ENCODE data around the gene ZNF883. TPM values are rescaled to one million over a fixed set of nuclear protein-coding genes. Genes with fewer than 3 reads are reported as not detected.
A peak's percentile ranks its signal among the peaks of the same experiment; 100 is the strongest.

ZNF883 gene
- total RNA-seq, 1 experiment from 2014 or later, result not detected

- no peak overlapping the region for H2AFZ ChIP-seq (ENCODE audit: low read length)
- H3F3A ChIP-seq (ENCODE audit: low read length, unreplicated experiment), result no peaks in the 10 kb centered on the region
- H3K79me2 ChIP-seq (ENCODE audit: low read length), result no peaks in the 10 kb centered on the region
- POLR2A ChIA-PET (ENCODE audit: unreplicated experiment), result interaction anchor here (0.6 kb wide), 1 partner anchor 477 kb away, joined by 4 read pairs; the partner anchor contains the start of genes C9orf43 and POLE3
- no peaks in the 10 kb centered on the region for H4K20me1 ChIP-seq (ENCODE audit: low read length)
- no peak for ATAC-seq
- H3K9me2 ChIP-seq (replicated peaks; ENCODE audit: low read length), result no peaks in the 10 kb centered on the region
- no TSS peak for BruUV-seq (replicated peaks)
- intact Hi-C loops (cut with micrococcal nuclease), result no loop called here
- no peak for DNase-seq
- CTCF ChIA-PET, result no interaction called here
- no peaks in the 10 kb centered on the region for H3K4me1 ChIP-seq (ENCODE audit: insufficient read depth, low read length)
- H3K9ac ChIP-seq (ENCODE audit: low read length), result no peak overlapping the region
- no peaks in the 10 kb centered on the region for H3K9me3 ChIP-seq (ENCODE audit: low read length)
- 0 out of 2 replicates have a peak, but pooled peaks cover 3% of the 10 kb centered on the region for H3K27me3 ChIP-seq (ENCODE audit: low read length)
- no peaks in the 10 kb centered on the region for H3K36me3 ChIP-seq (ENCODE audit: low read depth, low read length)
- H3K4me2 ChIP-seq (ENCODE audit: low read length), result no peak overlapping the region
- no peak overlapping the region for H3K27ac ChIP-seq (ENCODE audit: low read length)
- TF ChIP-seq, protein P1, sequence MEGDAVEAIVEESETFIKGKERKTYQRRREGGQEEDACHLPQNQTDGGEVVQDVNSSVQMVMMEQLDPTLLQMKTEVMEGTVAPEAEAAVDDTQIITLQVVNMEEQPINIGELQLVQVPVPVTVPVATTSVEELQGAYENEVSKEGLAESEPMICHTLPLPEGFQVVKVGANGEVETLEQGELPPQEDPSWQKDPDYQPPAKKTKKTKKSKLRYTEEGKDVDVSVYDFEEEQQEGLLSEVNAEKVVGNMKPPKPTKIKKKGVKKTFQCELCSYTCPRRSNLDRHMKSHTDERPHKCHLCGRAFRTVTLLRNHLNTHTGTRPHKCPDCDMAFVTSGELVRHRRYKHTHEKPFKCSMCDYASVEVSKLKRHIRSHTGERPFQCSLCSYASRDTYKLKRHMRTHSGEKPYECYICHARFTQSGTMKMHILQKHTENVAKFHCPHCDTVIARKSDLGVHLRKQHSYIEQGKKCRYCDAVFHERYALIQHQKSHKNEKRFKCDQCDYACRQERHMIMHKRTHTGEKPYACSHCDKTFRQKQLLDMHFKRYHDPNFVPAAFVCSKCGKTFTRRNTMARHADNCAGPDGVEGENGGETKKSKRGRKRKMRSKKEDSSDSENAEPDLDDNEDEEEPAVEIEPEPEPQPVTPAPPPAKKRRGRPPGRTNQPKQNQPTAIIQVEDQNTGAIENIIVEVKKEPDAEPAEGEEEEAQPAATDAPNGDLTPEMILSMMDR (conservative IDR thresholded peaks at IDR 0.05; ENCODE audit: low read depth, low read length), result no peak
- TF ChIP-seq EZH2phosphoT487 (IDR thresholded peaks at IDR 0.05; ENCODE audit: borderline replicate concordance, low read length) (no peak), EZH2 (IDR thresholded peaks at IDR 0.05; ENCODE audit: low read length, unreplicated experiment) (no peak)
- no peak overlapping the region for H3K4me3 ChIP-seq (ENCODE audit: low read length)
These were observed 78.3 kb downstream of the ZNF883 start for GRCh38 chr9:112933696-112934095.

DNA sequence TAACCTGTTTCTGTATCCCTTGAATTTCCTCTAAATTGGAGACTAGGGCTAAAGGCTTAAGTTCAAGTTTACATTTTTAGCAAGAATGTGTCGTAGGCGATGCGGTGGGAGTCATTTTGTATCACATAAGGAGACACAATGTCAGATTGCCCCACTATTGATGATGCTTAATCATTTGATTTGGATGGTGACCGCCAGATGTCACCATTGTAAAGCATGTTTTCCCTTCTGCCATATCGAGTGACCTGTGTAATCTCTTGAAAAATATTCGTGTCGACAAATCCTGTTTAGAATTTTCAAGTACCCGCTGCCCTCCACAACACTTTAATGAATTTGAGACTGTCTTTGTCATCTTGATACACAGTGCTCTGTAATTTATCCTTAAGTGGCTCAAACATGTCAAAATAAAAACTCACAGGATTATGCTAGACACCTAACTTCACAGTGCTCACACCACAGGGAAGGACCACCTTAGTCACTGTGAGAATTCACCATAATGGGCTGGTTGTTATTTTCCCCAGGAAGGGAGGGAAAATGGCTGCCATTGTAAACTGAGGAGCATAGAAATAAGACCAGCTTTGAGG is 86.8 kb downstream of the ZNF883 start:
- TF ChIP-seq, protein P1 (conservative IDR thresholded peaks at IDR 0.05; ENCODE audit: low read depth, low read length), result peak; percentile 69
- no peak for TF ChIP-seq EZH2 (IDR thresholded peaks at IDR 0.05; ENCODE audit: low read length, unreplicated experiment)
- TF ChIP-seq EZH2phosphoT487 (IDR thresholded peaks at IDR 0.05; ENCODE audit: borderline replicate concordance, low read length), result no peak
- H3K4me2 ChIP-seq (ENCODE audit: low read length), result peak overlapping the region; percentile 65
- H3F3A ChIP-seq (ENCODE audit: low read length, unreplicated experiment), result no peaks in the 10 kb centered on the region
- ChIA-PET CTCF (no interaction called here), POLR2A (ENCODE audit: unreplicated experiment) (no interaction called here)
- DNase-seq (peak; percentile 63), ATAC-seq (peak; percentile 64)
- no TSS peak for BruUV-seq (replicated peaks)
- H3K4me1 ChIP-seq (ENCODE audit: insufficient read depth, low read length), result no peaks in the 10 kb centered on the region
- H3K27me3 ChIP-seq (ENCODE audit: low read length), result no peaks in the 10 kb centered on the region
- no peak overlapping the region for H3K27ac ChIP-seq (ENCODE audit: low read length)
- H3K79me2 ChIP-seq (ENCODE audit: low read length), result no peaks in the 10 kb centered on the region
- H3K9me3 ChIP-seq (ENCODE audit: low read length), result no peaks in the 10 kb centered on the region
- H3K36me3 ChIP-seq (ENCODE audit: low read depth, low read length), result no peaks in the 10 kb centered on the region
- no peaks in the 10 kb centered on the region for H4K20me1 ChIP-seq (ENCODE audit: low read length)
- intact Hi-C loops (cut with micrococcal nuclease), result loop anchor here (2.0 to 10.0 kb wide), 2 partner anchors 46 to 730 kb away; no protein-coding TSS in a partner anchor
- no peak overlapping the region for H3K9ac ChIP-seq (ENCODE audit: low read length)
- H3K9me2 ChIP-seq (replicated peaks; ENCODE audit: low read length), result no peaks in the 10 kb centered on the region
- 0 out of 2 replicates have a peak overlapping the region, but pooled peaks have one; percentile 24 for H3K4me3 ChIP-seq (ENCODE audit: low read length)
- H2AFZ ChIP-seq (ENCODE audit: low read length), result peak overlapping the region; percentile 67

GRCh38 chr9:112921549-112921948 is 90.4 kb downstream of the ZNF883 start:
- H3K27ac ChIP-seq (ENCODE audit: low read length), result no peak overlapping the region
- H3K9me2 ChIP-seq (replicated peaks; ENCODE audit: low read length), result no peaks in the 10 kb centered on the region
- H3K36me3 ChIP-seq (ENCODE audit: low read depth, low read length), result no peaks in the 10 kb centered on the region
- ATAC-seq, result 0 out of 2 replicates have a peak, but pooled peaks have one; percentile 40
- no peaks in the 10 kb centered on the region for H3K27me3 ChIP-seq (ENCODE audit: low read length)
- POLR2A ChIA-PET (ENCODE audit: unreplicated experiment), result no interaction called here
- intact Hi-C loops (cut with micrococcal nuclease), result loop anchor here (10.0 kb wide), 1 partner anchor 733 kb away; no protein-coding TSS in a partner anchor
- no peaks in the 10 kb centered on the region for H4K20me1 ChIP-seq (ENCODE audit: low read length)
- BruUV-seq (replicated peaks), result no TSS peak
- no peak overlapping the region for H2AFZ ChIP-seq (ENCODE audit: low read length)
- H3K9me3 ChIP-seq (ENCODE audit: low read length), result no peaks in the 10 kb centered on the region
- no peak overlapping the region for H3K4me3 ChIP-seq (ENCODE audit: low read length)
- H3K9ac ChIP-seq (ENCODE audit: low read length), result no peak overlapping the region
- H3K4me2 ChIP-seq (ENCODE audit: low read length), result no peak overlapping the region
- CTCF ChIA-PET, result no interaction called here
- no peak for TF ChIP-seq EZH2phosphoT487 (IDR thresholded peaks at IDR 0.05; ENCODE audit: borderline replicate concordance, low read length)
- TF ChIP-seq, protein P1 (conservative IDR thresholded peaks at IDR 0.05; ENCODE audit: low read depth, low read length), result peak; percentile 64
- TF ChIP-seq EZH2 (IDR thresholded peaks at IDR 0.05; ENCODE audit: low read length, unreplicated experiment), result no peak
- peaks cover 21% of the 10 kb centered on the region for H3K4me1 ChIP-seq (ENCODE audit: insufficient read depth, low read length)
- DNase-seq, result peak; percentile 53
- H3F3A ChIP-seq (ENCODE audit: low read length, unreplicated experiment), result no peaks in the 10 kb centered on the region
- H3K79me2 ChIP-seq (ENCODE audit: low read length), result no peaks in the 10 kb centered on the region
